Measurements from ENCODE around the gene MTHFSD.
"Not testable (repeated sequence)": the region's sequence is repeated elsewhere in the genome, so short reads cannot be mapped to it uniquely, and the experiment has no call there.

The MTHFSD gene

GRCh38 chr16:86554917-86555703 lies at the start of gene MTHFSD:
TSS of gene MTHFSD (minus strand) at chr16:86555235. CDS start at chr16:86555184, 51 bp downstream.
- peak; percentile 84 for DNase-seq (ENCODE audit: low read depth)

GRCh38 chr16:86604436-86605193 lies 49.6 kb upstream of the MTHFSD start:
- no peak for DNase-seq (ENCODE audit: low read depth)

- DNase-seq (ENCODE audit: low read depth): no peak
Measured at GRCh38 chr16:86602521-86602920, 47.5 kb upstream of the MTHFSD start.

GRCh38 chr16:86601356-86601755 lies 46.3 kb upstream of the MTHFSD start:
- DNase-seq (ENCODE audit: low read depth): no peak

- DNase-seq (ENCODE audit: low read depth): no peak
Measured at GRCh38 chr16:86598607-86599565, 43.9 kb upstream of the MTHFSD start.

GRCh38 chr16:86597880-86598606 lies 43.0 kb upstream of the MTHFSD start:
- no peak for DNase-seq (ENCODE audit: low read depth)

GRCh38 chr16:86597126-86597879 lies 42.3 kb upstream of the MTHFSD start:
- DNase-seq (ENCODE audit: low read depth): no peak

- DNase-seq (ENCODE audit: low read depth): no peak
Measured at GRCh38 chr16:86595983-86596605, 41.1 kb upstream of the MTHFSD start.

GRCh38 chr16:86594721-86595120 lies 39.7 kb upstream of the MTHFSD start:
- no peak for DNase-seq (ENCODE audit: low read depth)

- DNase-seq (ENCODE audit: low read depth): no peak
Measured at GRCh38 chr16:86593913-86594620, 39.0 kb upstream of the MTHFSD start.

GRCh38 chr16:86591270-86591669 lies 36.2 kb upstream of the MTHFSD start:
- no peak for DNase-seq (ENCODE audit: low read depth)

GRCh38 chr16:86590501-86591144 lies 35.6 kb upstream of the MTHFSD start:
- DNase-seq (ENCODE audit: low read depth): no peak

- DNase-seq (ENCODE audit: low read depth): not testable (repeated sequence)
Measured at GRCh38 chr16:86587955-86588354, 32.9 kb upstream of the MTHFSD start.

GRCh38 chr16:86587487-86587886 lies 32.5 kb upstream of the MTHFSD start:
- no peak for DNase-seq (ENCODE audit: low read depth)

GRCh38 chr16:86585821-86586611 lies 31.0 kb upstream of the MTHFSD start:
- peak; percentile 68 for DNase-seq (ENCODE audit: low read depth)

GRCh38 chr16:86584726-86585721 lies 30.0 kb upstream of the MTHFSD start:
- no peak for DNase-seq (ENCODE audit: low read depth)

All from GM04504 (cell line).